GM21423 (cell line): ENCODE data around the gene SURF2.
"Not testable (repeated sequence)": the region's sequence is repeated elsewhere in the genome, so short reads cannot be mapped to it uniquely, and the experiment has no call there.

Experiments used
- ATAC-seq: cut with Tn5 transposase; IDR thresholded peaks from one replicate; pipeline ENCODE4 v1.9.1; 2021; ENCODE audit warnings: mild to moderate bottlenecking, moderate library complexity; ENCODE audit not compliant: unreplicated experiment

The SURF2 gene

DNA sequence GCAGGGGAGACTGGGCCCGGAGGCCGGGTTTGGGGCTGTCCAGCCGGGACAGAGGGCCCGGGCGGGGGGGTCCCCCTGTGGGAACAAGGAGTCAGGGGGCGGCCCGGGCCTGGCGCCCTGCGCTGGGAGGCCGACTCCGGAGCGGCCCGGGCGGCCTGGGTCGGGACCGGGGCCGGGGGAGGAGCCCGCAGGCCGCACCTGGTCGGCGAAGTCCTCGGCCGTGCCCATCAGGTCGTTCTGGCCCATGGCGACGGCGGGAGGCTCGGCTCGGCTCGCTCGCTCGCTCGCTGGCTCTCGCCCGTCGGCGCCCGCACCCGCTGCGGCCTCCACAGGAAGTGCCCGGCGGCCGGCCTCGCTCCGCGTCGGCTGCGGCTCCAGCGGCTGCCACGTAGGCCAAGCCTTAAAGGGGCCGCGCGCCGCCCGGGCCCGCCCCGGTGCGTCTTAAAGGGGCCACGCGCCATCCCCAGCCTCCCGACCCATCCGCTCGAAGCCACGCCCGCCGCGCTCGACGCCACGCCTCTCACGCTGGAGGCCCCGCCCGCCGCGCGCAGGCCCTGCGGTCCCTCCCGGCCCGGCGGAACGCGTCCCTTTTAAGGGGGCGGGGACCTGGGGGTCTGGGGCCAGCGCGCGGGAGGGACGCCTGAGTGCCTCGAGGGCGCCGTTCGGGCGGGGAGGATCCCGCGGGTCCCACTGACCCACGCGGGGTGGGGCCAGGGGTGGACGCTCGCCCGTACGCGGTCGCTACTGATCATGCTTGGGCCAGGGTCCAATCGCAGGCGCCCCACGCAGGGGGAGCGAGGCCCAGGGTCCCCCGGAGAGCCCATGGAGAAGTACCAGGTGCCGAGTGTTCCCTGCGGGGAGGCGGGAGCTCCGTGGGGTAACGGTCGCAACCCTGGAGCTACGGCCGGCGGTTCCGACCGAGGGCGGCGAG, 19.6 kb downstream of the SURF2 start, which contains the start of the genes STKLD1 and SURF4:
TSS of gene STKLD1 (plus strand) at position 643 of the 931 bp plus-strand sequence. CDS start at position 751, 108 bp downstream.
TSS of gene SURF4 (minus strand) at position 337 of the 931 bp plus-strand sequence. CDS start at position 246, 91 bp downstream.
- peak; percentile 88 for ATAC-seq

- ATAC-seq, result not testable (repeated sequence)
Observed at GRCh38 chr9:133377280-133377679, 20.9 kb downstream of the SURF2 start.

DNA sequence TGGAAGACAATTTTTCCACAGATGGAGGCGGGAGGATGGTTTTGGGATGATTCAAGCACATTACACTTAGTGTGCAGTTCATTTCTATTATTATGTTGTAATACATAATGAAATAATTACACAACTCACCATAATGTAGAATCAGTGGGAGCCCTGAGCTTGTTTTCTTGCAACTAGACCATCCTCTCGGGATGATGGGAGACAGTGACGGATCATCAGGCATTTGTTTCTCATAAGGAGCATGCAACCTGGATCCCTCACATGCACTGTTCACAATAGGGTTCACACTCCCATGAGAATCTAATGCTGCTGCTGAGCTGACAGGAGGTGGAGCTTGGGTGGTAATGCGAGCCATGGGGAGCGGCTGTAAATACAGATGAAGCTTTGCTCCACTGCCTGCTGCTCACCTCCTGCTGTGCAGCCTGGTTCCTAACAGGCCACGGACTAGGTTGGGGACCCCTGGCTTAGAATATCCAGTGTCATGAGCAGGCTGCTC, 21.4 kb downstream of the SURF2 start:
- ATAC-seq, result no peak

GRCh38 chr9:133378408-133378962, 22.1 kb downstream of the SURF2 start:
- no peak for ATAC-seq

DNA sequence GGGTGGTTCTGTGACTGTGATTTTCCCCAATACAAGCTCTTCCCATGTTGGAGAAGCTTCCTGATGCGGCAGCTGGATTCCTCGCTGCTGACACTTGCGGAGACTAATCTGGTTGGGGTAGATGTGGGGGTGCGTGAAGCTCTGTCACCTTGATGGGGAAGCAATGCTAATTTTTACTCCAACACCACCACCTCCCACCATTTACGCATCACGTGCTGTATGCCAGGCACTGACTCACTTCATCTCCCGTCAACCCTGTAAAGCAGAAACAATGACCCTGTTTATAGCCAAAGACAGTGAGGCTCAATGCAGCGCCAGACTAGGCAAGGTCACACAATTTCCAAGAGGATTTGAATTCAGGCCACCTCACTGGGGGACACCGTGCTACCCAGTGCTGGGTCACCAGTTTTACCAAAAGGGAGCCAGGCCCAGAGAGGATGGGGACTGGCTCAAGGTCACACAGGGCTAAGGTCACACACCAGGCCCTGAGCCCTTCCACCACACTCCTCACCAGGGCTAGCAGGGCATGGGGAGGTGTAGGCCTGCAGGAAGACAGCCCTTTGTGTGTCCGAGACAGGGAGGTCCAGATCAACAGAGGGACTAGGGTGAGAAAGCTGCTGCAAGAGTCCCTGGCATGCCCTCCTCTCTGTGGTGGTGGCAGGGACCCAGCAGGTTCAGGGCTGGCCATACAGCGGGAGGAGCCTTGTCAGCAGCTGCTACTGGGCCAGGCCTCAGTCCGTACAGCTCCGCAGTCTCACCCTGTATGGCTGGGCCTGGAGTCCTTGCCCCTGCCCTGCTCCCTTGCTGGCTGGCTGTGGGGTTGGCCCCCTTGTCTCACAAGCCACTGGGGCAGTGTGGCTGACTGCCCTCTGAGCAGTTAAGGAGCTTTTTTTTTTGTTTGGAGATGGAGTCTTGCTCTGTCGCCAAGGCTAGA, 23.1 kb downstream of the SURF2 start:
- ATAC-seq, result no peak

DNA sequence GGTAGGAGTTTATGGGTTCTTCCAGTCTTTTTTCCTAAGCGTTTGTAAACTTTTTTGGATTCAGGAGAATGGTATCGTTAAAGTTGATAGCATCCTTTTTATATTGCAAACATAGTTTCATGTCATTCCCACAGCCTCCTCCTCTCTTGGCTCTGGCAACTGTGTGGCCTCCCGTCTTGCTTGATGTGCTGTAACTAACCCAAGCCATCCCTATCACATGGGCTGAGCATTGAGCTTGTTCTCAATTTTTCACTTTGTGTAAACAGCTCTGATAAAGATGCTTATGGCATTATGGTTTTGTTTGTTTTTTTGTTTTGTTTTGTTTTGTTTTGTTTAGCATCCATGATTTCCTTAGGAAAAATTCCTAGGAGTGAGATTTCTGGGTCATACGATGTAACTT, 24.4 kb downstream of the SURF2 start:
- no peak for ATAC-seq

GRCh38 chr9:133382507-133383141, 26.3 kb downstream of the SURF2 start:
- no peak for ATAC-seq

DNA sequence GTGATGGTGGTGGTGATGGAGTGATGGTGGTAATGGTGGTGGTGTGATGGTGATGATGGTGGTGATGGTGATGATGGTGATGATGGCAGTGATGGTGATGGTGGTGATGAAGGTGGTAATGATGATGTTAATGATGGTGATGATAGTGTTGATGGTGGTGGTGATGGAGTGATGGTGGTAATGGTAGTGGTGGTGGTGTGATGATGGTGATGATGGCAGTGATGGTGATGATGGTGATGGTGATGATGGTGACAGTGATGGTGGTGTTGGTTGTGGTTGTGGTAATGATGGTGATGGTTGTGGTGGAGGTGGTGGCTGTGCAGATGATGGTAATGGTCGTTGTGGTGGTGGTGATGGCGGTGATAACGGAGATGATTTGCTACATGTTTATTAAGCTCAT, 27.1 kb downstream of the SURF2 start:
- ATAC-seq, result no peak

DNA sequence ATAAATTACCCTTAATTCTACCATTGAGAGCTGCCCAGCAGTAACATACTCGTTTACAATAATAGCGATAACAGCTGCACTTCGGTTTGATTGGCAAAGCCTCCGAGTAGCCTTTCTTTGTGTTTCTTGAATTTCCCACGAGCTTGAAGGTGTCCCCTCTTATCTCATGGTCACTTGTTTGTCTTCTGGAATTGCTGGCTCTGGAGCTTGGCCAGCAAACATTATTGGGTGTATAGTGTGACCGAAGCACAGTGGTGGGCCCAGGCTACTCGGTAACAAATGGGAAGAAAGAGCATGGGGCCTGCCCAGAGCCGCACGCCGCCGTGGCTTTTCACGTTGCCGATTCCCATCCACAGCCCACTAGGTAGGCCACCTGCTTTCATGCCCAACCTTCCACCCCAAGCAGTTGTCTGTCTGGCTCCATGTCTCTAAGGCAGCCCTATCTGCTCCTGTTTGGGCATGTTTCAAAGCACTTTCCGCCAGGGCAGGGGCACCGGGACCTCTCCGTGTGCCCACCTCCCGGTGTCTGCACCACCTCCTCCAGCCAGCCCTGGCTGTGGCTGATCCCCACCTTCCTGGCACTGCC, 28.5 kb downstream of the SURF2 start:
- ATAC-seq, result no peak

DNA sequence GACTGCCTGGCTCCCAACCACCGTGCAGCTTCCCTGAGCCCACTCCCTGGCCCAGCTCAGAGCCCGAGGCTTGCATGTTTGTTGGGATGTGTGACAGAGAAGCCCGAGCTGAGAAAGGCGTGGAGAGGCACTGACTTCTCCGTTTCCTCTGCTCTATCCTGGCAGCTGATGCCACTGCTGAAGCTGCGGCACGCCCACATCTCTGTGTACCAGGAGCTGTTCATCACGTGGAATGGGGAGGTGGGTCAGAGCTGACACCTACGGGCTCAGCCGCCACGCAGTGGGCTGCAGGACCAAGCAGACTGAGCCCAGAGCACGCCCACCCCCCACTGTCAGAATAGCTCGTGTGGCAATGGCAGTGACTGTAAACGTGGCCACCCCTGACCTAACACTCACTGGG, 29.1 kb downstream of the SURF2 start:
- no peak for ATAC-seq

DNA sequence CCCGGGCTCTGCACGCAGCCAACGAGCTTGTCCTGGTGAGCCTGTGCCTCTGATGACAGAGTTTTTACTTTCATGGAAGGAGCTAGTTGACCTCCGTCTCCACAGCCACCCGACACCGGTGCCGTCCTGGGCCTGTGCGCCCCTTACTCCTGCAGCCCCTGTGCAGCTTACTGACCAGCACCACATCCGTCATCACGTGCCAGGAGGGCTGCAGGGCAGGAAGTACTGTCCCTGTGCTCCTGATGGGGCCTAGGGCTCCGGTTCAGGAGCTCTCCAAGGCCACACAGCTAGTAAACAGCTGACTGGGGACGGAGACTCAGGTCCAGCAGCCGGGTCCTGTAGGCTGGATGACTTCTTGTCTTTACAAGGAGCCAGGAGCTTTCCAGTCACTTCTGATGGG, 30.0 kb downstream of the SURF2 start:
- no peak for ATAC-seq

DNA sequence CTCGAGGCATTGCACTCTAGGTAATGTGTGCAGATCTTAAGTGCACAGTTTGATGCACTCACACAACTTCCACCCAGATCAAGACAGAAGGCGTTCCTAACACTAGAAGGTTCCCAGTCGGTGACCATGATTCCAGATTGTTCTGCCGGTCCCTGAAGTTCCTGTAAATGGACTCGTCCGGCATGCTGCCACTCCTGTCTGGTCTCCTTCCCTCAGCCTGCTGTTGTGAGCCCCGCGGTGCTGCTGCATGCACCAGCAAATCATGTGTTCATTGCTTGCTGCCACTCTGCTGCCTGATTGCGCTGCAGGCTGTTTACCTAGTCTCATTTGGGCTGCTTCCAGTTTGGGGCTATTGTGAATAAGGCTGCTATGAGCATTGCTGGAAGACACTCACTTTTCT, 31.3 kb downstream of the SURF2 start:
- no peak for ATAC-seq

GRCh38 chr9:133389025-133389557, 32.7 kb downstream of the SURF2 start:
- no peak for ATAC-seq

DNA sequence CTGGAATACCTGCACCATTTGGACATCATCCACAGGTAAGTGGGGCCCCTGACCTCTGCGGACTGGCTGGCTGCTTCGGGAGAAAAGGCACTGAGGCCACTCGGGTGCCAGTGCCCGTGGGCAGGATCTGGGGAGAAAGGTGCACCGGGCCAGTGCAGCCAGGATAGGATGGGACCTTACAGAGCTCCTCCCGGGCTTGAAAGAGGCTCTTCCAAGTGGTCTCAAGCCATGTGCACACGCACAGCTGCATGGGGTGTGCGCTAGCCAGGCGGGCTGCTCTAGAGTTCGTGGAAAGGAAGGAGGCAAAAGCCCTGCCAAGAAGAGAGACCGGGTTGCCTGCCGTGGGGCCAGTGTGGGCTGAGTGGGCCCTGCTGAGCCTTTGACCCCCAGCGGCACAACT, 33.2 kb downstream of the SURF2 start:
- no peak for ATAC-seq

DNA sequence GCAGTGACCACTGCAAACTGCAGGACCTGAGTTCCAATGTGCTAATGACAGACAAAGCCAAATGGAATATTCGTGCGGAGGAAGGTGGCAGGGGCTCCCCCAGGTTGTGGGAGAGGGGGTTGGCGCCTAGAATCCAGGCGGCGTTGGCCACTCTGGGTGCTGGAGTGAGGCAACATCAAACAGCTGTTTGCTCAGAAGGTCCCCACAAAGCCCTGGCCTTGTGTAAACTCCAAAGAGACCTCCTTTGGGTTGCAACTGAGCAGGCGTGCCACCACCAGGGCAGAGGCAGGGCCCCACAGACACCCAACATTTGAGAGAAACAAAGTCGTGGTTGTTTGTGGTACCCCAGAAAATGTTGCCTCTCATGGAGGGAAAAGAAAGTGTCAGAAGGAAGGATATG, 34.4 kb downstream of the SURF2 start:
- ATAC-seq, result no peak

DNA sequence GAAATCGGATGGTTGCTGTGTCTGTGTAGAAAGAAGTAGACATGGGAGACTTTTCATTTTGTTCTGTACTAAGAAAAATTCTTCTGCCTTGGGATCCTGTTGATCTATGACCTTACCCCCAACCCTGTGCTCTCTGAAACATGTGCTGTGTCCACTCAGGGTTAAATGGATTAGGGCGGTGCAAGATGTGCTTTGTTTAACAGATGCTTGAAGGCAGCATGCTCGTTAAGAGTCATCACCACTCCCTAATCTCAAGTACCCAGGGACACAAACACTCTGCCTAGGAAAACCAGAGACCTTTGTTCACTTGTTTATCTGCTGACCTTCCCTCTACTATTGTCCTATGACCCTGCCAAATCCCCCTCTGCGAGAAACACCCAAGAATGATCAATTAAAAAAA, 35.1 kb downstream of the SURF2 start:
- ATAC-seq, result not testable (repeated sequence)

GRCh38 chr9:133392308-133392707, 36.0 kb downstream of the SURF2 start:
- not testable (repeated sequence) for ATAC-seq

DNA sequence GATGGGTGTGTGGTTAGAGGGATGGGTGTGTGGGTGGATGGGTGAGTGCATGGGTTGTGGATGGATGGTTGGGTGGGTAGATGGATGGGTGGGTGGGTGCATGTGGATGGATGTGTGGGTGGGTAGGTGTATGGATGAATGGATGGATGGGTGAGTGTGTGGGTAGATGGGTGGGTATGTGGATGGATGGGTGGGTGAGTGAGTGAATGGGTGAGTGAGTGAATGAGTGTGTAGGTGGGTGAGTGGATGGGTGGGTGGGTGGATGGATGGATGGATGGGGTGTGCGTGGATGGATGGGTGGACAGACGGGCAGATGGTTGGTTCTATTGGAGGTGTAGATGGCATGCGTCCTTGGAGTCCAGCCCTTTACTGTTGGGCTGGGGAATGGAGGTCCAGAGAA, 37.0 kb downstream of the SURF2 start:
- no peak for ATAC-seq

GRCh38 chr9:133394687-133395271, 38.4 kb downstream of the SURF2 start:
- ATAC-seq, result no peak
